WTC11 (cell line): ENCODE measurements around the gene GPRC5B. TPM values are rescaled to one million over a fixed set of nuclear protein-coding genes. Genes with fewer than 3 reads are reported as not detected.
A peak's percentile ranks its signal among the peaks of the same experiment; 100 is the strongest.

Experiments used
- ATAC-seq: fragments of 200-7000 bp; cut with Tn5 transposase; 2 replicates; pipeline ENCODE4 v1.10.0; 2021; ENCODE audit warnings: mild to moderate bottlenecking, moderate library complexity
- CTCF ChIA-PET: fragments of 300-600 bp; sonication (Branson Sonifier 250); formaldehyde crosslinking; loops from one replicate; lab custom pipeline; 2021; ENCODE audit warnings: antibody characterized with exemption; lab: Charles Lee
- POLR2A ChIA-PET: fragments of 350-600 bp; sonication (Branson Sonifier 250); formaldehyde crosslinking; loops from one replicate; lab custom pipeline; 2021; ENCODE audit warnings: antibody characterized with exemption; lab: Charles Lee
- DNase-seq: peaks from one replicate; pipeline ENCODE4 v3.0.0; 2021; ENCODE audit warnings: low spot score
- H3K27ac Mint-ChIP-seq: 2 replicates; pipeline ENCODE4 v1.8.0; 2021; ENCODE audit warnings: mixed read lengths
- H3K27me3 Mint-ChIP-seq: 2 replicates; pipeline ENCODE4 v1.8.0; 2021; ENCODE audit warnings: low read depth, mild to moderate bottlenecking, moderate library complexity, mixed read lengths
- H3K36me3 Mint-ChIP-seq: 2 replicates; pipeline ENCODE4 v1.8.0; 2021; ENCODE audit warnings: mixed read lengths
- H3K4me1 Mint-ChIP-seq: 2 replicates; pipeline ENCODE4 v1.8.0; 2022; ENCODE audit warnings: mixed read lengths
- H3K4me3 Mint-ChIP-seq: 2 replicates; pipeline ENCODE4 v1.8.0; 2021; ENCODE audit warnings: mild to moderate bottlenecking, moderate library complexity, mixed read lengths
- H3K9me3 Mint-ChIP-seq: 2 replicates; pipeline ENCODE4 v1.8.0; 2021; ENCODE audit warnings: mixed read lengths
- AR ChIP-seq: fragments of 250-450 bp; sonication (Bioruptor Pico); IDR thresholded peaks from 2 replicates; pipeline ENCODE4 v1.9.0; 2021; ENCODE audit warnings: mild to moderate bottlenecking
- CDX4 ChIP-seq: fragments of 250-450 bp; sonication (Bioruptor Pico); IDR thresholded peaks from 2 replicates; pipeline ENCODE4 v1.9.0; 2021; ENCODE audit warnings: moderate library complexity, mild to moderate bottlenecking, inconsistent platforms, borderline replicate concordance
- ESRRA ChIP-seq: sonication (generic); formaldehyde crosslinking; IDR thresholded peaks from 2 replicates; pipeline ENCODE4 v1.8.1; 2022; ENCODE audit warnings: mild to moderate bottlenecking, missing genetic modification reagents, borderline replicate concordance
- ETV6 ChIP-seq: sonication (generic); formaldehyde crosslinking; IDR thresholded peaks from 2 replicates; pipeline ENCODE4 v1.8.1; 2022; ENCODE audit warnings: mild to moderate bottlenecking, missing genetic modification reagents
- FOXJ3 ChIP-seq: sonication (generic); formaldehyde crosslinking; IDR thresholded peaks from 2 replicates; pipeline ENCODE4 v1.9.0; 2021; ENCODE audit warnings: missing genetic modification reagents, mild to moderate bottlenecking, borderline replicate concordance
- FOXK1 ChIP-seq: sonication (generic); formaldehyde crosslinking; IDR thresholded peaks from 2 replicates; pipeline ENCODE4 v1.8.0; 2022; ENCODE audit warnings: mild to moderate bottlenecking, moderate library complexity, missing genetic modification reagents
- FOXP1 ChIP-seq: sonication (generic); formaldehyde crosslinking; IDR thresholded peaks from 2 replicates; pipeline ENCODE4 v1.8.0; 2022; ENCODE audit warnings: missing genetic modification reagents, mild to moderate bottlenecking, moderate library complexity, borderline replicate concordance
- HMGA2 ChIP-seq: fragments of 250-450 bp; sonication (Bioruptor Pico); IDR thresholded peaks from 2 replicates; pipeline ENCODE4 v1.4.0; 2021; ENCODE audit warnings: mild to moderate bottlenecking, moderate library complexity
- IRF2 ChIP-seq: sonication (generic); formaldehyde crosslinking; IDR thresholded peaks from 2 replicates; pipeline ENCODE4 v1.8.0; 2022; ENCODE audit warnings: low read depth, missing genetic modification reagents, borderline replicate concordance
- MAX ChIP-seq: sonication (generic); formaldehyde crosslinking; IDR thresholded peaks from 2 replicates; pipeline ENCODE4 v1.8.0; 2022; ENCODE audit warnings: mild to moderate bottlenecking, missing genetic modification reagents
- MYBL2 ChIP-seq: sonication (generic); formaldehyde crosslinking; IDR thresholded peaks from 2 replicates; pipeline ENCODE4 v1.8.1; 2023; ENCODE audit warnings: mild to moderate bottlenecking, moderate library complexity, missing genetic modification reagents
- NFATC4 ChIP-seq: fragments of 250-450 bp; sonication (Bioruptor Pico); IDR thresholded peaks from 2 replicates; pipeline ENCODE4 v1.9.0; 2021; ENCODE audit warnings: mild to moderate bottlenecking
- NFYB ChIP-seq: sonication (generic); formaldehyde crosslinking; conservative IDR thresholded peaks from 2 replicates; pipeline ENCODE4 v1.8.0; 2022; ENCODE audit warnings: low read depth, missing genetic modification reagents
- PREB ChIP-seq: sonication (generic); formaldehyde crosslinking; IDR thresholded peaks from 2 replicates; pipeline ENCODE4 v1.8.1; 2022; ENCODE audit warnings: mild to moderate bottlenecking, missing genetic modification reagents, moderate library complexity, borderline replicate concordance
- PRRX2 ChIP-seq: fragments of 250-450 bp; sonication (Bioruptor Pico); IDR thresholded peaks from 2 replicates; pipeline ENCODE4 v1.8.0; 2021; ENCODE audit warnings: mild to moderate bottlenecking
- SMAD4 ChIP-seq: sonication (generic); formaldehyde crosslinking; IDR thresholded peaks from 2 replicates; pipeline ENCODE4 v1.8.0; 2022; ENCODE audit warnings: mild to moderate bottlenecking, missing genetic modification reagents
- TCF7 ChIP-seq: sonication (generic); formaldehyde crosslinking; IDR thresholded peaks from 2 replicates; pipeline ENCODE4 v1.8.0; 2022; ENCODE audit warnings: mild to moderate bottlenecking, low read depth, missing genetic modification reagents, moderate library complexity
- TEAD4 ChIP-seq: sonication (generic); formaldehyde crosslinking; IDR thresholded peaks from 2 replicates; pipeline ENCODE4 v1.8.0; 2022; ENCODE audit warnings: mild to moderate bottlenecking, missing genetic modification reagents
- USF2 ChIP-seq: sonication (generic); formaldehyde crosslinking; IDR thresholded peaks from 2 replicates; pipeline ENCODE4 v1.8.1; 2023; ENCODE audit warnings: mild to moderate bottlenecking, missing genetic modification reagents, moderate library complexity
- ZNF121 ChIP-seq: sonication (generic); formaldehyde crosslinking; IDR thresholded peaks from 2 replicates; pipeline ENCODE4 v1.8.0; 2023; ENCODE audit warnings: missing genetic modification reagents
- ZNF138 ChIP-seq: sonication (generic); formaldehyde crosslinking; conservative IDR thresholded peaks from 2 replicates; pipeline ENCODE4 v1.8.1; 2022; ENCODE audit warnings: mild to moderate bottlenecking, moderate library complexity, missing genetic modification reagents
- ZNF396 ChIP-seq: fragments of 250-450 bp; sonication (Bioruptor Pico); IDR thresholded peaks from 2 replicates; pipeline ENCODE4 v1.8.0; 2021; ENCODE audit warnings: mild to moderate bottlenecking, moderate library complexity, borderline replicate concordance
- ZNF423 ChIP-seq: fragments of 250-450 bp; sonication (Bioruptor Pico); IDR thresholded peaks from 2 replicates; pipeline ENCODE4 v2.1.2; 2022; ENCODE audit warnings: mild to moderate bottlenecking, moderate library complexity
- ZNF532 ChIP-seq: fragments of 250-450 bp; sonication (Bioruptor Pico); IDR thresholded peaks from 2 replicates; pipeline ENCODE4 v1.9.0; 2021; ENCODE audit warnings: mild to moderate bottlenecking, borderline replicate concordance
- total RNA-seq: library from RNA; stranded (reverse); gene quantifications from 3 replicates; pipeline ENCODE4 v1.2.3, GENCODE V29; 2021

The GPRC5B gene
- total RNA-seq, 1 experiment from 2014 or later: 104 TPM

GRCh38 chr16:19885451-19886072 lies 914 bp upstream of the GPRC5B start:
- Mint-ChIP-seq H3K4me3 (peak overlapping the region; percentile 74), H3K36me3 (peaks cover 9% of the 10 kb centered on the region), H3K9me3 (peaks cover under 1% of the 10 kb centered on the region), H3K27ac (no peak overlapping the region), H3K27me3 (peaks cover 19% of the 10 kb centered on the region), H3K4me1 (peaks cover 38% of the 10 kb centered on the region)
- POLR2A ChIA-PET: interaction anchor here (0.7 to 1.7 kb wide), 2 partner anchors 23 to 205 kb away, joined by 3 to 5 read pairs; no protein-coding TSS in a partner anchor
- DNase-seq: no peak
- no peak for ATAC-seq
- CTCF ChIA-PET: interaction anchor here (1.2 to 2.2 kb wide), 9 partner anchors 10 to 499 kb away, joined by 3 to 16 read pairs (median 4); partner anchors contain the start of gene VPS35L
- TF ChIP-seq MAX (CRISPR knock-in tag) (peak; percentile 74; the same call in 1 of the 2 replicates), ESRRA (CRISPR knock-in tag) (no peak), ZNF138 (CRISPR knock-in tag) (0 out of 2 replicates have a peak, but pooled peaks have one; percentile 12), NFYB (CRISPR knock-in tag) (no peak), ZNF121 (CRISPR knock-in tag) (no peak), PRRX2 (CRISPR knock-in tag) (no peak)

GRCh38 chr16:19883966-19884485 lies 622 bp downstream of the GPRC5B start:
- TF ChIP-seq FOXP1 (no peak), TEAD4 (CRISPR knock-in tag) (no peak), MYBL2 (CRISPR knock-in tag) (no peak), ZNF423 (CRISPR knock-in tag) (no peak), ZNF121 (CRISPR knock-in tag) (no peak), NFATC4 (CRISPR knock-in tag) (no peak), PRRX2 (CRISPR knock-in tag) (no peak), ZNF396 (CRISPR knock-in tag) (no peak), FOXJ3 (CRISPR knock-in tag) (no peak), USF2 (CRISPR knock-in tag) (no peak), IRF2 (CRISPR knock-in tag) (no peak), SMAD4 (CRISPR knock-in tag) (no peak), AR (CRISPR knock-in tag) (no peak), ZNF532 (no peak), HMGA2 (no peak), PREB (CRISPR knock-in tag) (no peak), CDX4 (CRISPR knock-in tag) (no peak), ETV6 (CRISPR knock-in tag) (no peak), FOXK1 (no peak), TCF7 (CRISPR knock-in tag) (no peak)
- TF ChIP-seq, all 79 proteins: peak for 0
- Mint-ChIP-seq H3K36me3 (peaks cover 9% of the 10 kb centered on the region), H3K9me3 (no peaks in the 10 kb centered on the region), H3K27me3 (peaks cover 19% of the 10 kb centered on the region), H3K4me3 (peak overlapping the region; percentile 81), H3K4me1 (peaks cover 47% of the 10 kb centered on the region), H3K27ac (no peak overlapping the region)
- CTCF ChIA-PET: interaction anchor here (0.6 to 1.6 kb wide), 9 partner anchors 22 to 417 kb away, joined by 3 to 10 read pairs (median 3); partner anchors contain the start of gene VPS35L
- ATAC-seq: peak; percentile 1; the same call in 1 of the 2 replicates
- peak; percentile 43 for DNase-seq
- POLR2A ChIA-PET: interaction anchor here (0.8 to 1.7 kb wide), 2 partner anchors 13 to 22 kb away, joined by 3 to 5 read pairs; no protein-coding TSS in a partner anchor
